Daoy (cell line): ENCODE measurements around the gene GTF2A1L. TPM values are rescaled to one million over a fixed set of nuclear protein-coding genes. Genes with fewer than 3 reads are reported as not detected.

Experiments
- total RNA-seq: library from RNA; depleted of rRNA; stranded (reverse); fragments of >200 nt; shearing (Covaris generic); gene quantifications from 2 replicates; pipeline ENCODE4 v1.2.3, GENCODE V29; 2014; rRNA removed

Gene GTF2A1L
- total RNA-seq, 1 experiment from 2014 or later: not detected

Other genes starting within 250 kb of the GTF2A1L start
- 15.2 and 25.3 TPM in 2 replicates for gene PPP1R21, start 177.1 kb upstream of the GTF2A1L start, total RNA-seq
- 1.7 and 3.3 TPM in 2 replicates for gene STON1, start 87.7 kb upstream of the GTF2A1L start, total RNA-seq
- not detected in 2 replicates for gene LHCGR, start 137.9 kb downstream of the GTF2A1L start, total RNA-seq